HK-2 (cell line): ENCODE results near the gene ANKRD27.
"Not testable (repeated sequence)": the region's sequence is repeated elsewhere in the genome, so short reads cannot be mapped to it uniquely, and the experiment has no call there.

Source experiments
- DNase-seq: peaks from one replicate; pipeline ENCODE4 v3.0.0-alpha.2; 2018; ENCODE audit not compliant: unreplicated experiment

ANKRD27 gene

DNA sequence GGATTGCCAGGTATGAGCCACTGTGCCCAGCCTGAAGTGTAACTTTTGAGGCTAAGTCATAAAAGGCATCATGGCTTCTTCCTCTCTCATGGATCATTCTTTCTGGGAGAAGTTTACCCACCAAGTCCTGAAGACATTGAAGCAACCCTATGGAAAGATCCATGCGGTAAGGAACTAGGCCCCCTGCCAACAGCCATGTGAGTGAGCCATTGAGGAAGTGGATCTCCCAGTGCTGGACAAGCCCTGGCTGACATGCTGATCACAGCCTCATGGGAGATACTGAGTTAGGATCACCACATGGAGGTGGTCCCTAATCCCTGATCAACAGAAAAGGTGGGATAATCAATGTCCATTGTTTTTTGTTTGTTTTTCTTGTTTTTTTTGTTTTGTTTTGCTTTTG, 13.3 kb upstream of the ANKRD27 start:
- DNase-seq = no peak

DNA sequence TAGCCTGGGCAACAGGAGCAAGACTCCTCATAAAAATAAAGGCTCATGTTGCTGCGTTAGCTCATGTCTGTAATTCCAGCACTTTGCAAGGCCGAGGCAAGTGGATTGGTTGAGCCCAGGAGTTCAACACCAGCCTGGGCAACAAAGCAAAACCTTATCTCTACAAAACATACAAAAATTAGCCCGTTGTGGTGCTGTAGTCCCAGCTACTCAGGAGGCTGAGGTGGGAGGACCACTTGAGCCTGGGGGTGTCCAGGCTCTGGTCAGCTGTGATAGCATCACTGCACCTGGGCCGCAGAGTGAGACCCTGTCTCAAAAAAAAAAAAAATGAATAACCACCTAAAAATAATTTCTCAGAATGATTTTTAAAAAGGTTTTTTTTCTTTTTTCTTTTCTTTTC, 12.7 kb upstream of the ANKRD27 start:
- DNase-seq = no peak

- no peak for DNase-seq
Measured at GRCh38 chr19:32686847-32687475, 12.0 kb upstream of the ANKRD27 start.

DNA sequence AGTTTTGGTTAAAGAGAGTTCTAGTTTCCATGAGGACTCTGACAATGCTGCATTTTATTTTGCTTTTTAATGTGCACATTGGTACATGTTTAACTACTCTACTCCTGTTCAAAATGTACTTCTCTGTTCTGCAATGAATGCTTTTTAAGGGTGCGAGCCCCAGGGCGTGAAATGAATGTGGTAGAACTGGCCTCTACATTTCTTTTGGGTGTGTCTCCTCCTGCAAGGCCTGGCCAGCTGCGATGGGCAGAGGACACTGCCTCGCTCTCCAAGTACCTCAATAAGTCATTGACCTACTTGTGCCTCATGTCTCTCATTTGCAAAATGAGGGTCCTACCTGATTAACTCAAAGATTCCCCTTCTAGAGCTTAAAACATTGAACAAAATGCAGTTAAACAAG, 7.3 kb upstream of the ANKRD27 start:
- DNase-seq = no peak

DNA sequence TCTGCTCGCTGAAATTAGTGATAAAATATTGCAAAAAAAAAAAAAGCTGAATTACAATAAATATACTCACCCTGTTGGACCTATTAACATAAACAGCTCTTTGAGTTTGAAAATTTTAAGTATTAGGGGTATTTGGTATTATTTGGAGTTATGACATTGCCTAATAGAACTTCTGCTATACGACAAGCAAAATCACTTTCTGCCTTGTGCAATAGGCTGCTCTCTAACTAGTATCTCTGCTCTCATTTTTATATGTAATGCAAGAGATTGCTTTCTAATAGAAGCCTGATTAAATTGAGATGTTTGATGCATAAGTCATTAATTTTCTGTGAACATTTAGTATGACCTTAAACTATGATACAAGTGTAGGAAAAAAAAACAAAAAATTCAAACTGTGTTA, 6.0 kb upstream of the ANKRD27 start:
- no peak for DNase-seq

DNA sequence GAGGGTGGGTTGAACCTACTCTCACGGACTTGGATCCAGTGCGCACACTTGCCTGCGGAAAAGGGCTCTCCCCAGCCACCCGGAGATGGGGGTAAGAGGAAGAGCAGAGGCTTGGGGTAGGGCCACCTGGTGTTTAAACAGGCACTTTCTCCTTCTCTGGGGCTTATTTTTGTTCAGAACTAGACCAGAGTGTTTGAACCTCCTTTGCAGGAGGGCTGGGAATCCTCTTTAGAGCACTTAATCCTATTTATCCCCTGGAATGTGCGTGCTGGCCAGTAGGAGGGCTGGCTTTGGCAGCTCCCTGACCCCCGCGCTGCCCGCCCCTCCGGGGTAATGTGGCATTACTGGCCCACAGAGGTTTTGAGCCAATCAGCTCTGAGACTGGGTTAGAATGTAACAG, 2.7 kb upstream of the ANKRD27 start:
- DNase-seq = no peak

- DNase-seq = no peak
Measured at GRCh38 chr19:32676895-32677359, 1.9 kb upstream of the ANKRD27 start.

GRCh38 chr19:32676186-32676894, 1.4 kb upstream of the ANKRD27 start:
- no peak for DNase-seq

- peak; percentile 75 for DNase-seq
Measured at GRCh38 chr19:32675720-32676185, 773 bp upstream of the ANKRD27 start, which contains the start of gene RGS9BP. TSS of gene RGS9BP (plus strand) at chr19:32675848. CDS start at chr19:32676264, 416 bp downstream.

DNA sequence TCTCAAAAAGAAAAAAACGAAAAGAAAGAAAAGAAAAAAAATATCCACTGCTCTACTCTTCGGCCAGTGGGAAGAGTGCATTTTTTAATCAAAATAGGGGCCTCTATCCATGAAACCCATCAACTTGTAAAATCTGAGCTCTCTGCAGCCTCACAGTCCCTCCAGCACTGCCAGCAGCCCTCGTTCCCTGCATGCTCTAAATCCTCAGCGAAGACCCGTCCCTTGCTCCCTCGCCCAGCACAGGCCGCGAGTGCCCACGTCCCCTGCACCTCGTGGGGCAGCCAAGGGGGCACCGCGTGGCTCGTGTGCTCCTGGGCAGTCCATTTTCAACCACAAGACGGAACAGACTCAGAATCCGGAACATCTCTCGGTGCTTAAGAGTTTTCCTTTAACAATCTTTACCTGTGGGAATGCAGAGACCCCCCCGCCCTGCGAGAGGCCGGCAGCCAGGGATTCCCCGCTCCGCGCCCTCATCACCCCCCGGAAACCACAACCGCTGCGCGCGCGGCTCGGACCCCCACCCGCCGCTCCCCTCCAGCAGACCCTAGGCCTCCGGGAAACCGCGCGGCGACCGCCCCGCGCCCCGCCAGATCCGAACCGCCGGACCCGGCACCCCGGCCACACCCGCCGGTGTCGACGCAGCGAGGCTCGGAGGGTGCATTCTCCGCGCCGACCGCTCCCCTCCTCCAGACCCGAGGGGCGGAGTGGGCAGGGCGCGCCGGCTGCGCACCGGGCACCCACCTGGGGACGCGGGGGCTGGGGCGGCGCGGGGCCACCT, 638 bp downstream of the ANKRD27 start:
- DNase-seq = no peak

DNA sequence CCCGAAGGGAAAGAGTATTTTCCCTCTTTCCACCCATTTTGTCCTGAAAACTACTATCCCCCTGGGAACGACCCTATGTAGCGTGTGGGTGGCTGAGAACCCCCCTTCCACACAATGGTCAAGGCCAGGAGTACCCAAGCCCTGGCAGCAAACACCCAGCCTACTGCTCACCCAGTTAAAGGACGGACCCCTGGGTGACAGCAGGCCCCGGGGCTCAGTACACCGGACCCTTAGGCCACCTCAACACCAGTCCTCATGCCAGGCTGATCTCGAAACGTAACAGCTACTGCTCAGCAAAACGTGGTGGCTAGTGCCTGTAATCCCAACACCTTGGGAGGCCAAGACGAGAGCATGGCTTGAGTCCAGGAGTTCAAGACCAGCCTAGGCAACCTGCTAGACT, 1.4 kb downstream of the ANKRD27 start:
- no peak for DNase-seq

DNA sequence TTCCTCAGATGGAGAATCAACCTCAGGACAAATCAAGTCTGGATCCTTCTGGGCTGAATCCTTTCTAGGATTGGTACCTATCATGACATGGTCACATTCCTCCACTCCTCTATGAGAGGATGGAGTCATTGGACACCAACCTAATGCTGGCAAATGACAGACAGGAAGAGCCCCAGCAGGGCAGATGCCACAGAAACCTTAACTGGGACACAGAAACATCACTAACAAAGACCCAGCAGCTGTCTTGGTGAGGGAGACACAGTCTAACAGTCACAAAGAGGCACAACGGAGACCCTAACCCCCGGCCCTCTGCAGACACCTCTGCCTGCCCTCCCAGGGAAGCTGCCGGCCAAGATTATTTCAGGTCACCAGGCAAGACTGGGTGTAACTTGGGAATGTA, 2.1 kb downstream of the ANKRD27 start:
- DNase-seq = no peak

- no peak for DNase-seq
Measured at GRCh38 chr19:32671883-32672593, 2.9 kb downstream of the ANKRD27 start.

DNA sequence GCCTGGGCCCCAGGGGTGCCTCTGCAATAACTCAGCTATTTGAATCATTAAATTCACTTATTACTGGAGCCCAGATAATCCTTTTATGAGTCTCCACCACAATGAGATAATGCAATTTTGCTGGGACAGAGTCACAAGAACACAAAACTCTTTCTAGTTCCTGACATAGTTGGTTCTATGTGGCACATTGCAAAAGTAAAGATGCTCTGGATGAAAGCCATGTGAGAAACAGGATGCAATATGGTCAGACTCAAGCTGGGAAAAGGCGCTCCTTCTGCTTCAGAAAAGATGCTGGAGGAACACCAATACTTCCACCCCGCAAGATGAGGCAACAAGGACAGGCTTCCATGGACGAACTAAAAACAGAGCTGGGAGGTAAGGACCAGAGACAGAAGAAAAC, 5.7 kb downstream of the ANKRD27 start:
- DNase-seq = no peak

DNA sequence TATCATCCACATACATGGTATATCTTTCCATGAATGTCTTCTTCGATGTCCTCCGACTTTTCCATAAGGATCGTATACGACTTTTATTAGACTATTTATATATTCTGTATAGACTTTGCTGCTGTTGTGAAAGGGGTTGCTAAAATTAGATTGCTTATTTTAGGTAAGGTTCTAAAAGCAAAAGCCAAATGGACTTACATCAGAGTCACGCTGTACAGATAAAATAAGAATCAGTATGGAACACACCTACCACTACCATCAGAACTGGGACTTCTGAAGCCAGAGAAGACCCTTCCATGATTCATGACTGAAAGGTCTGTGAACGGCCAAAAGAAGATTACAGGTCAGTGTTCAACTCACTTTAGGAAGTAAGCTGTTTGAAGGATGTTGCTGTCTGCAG, 8.9 kb downstream of the ANKRD27 start:
- DNase-seq = no peak

GRCh38 chr19:32662186-32662585, 12.8 kb downstream of the ANKRD27 start:
- DNase-seq = no peak

DNA sequence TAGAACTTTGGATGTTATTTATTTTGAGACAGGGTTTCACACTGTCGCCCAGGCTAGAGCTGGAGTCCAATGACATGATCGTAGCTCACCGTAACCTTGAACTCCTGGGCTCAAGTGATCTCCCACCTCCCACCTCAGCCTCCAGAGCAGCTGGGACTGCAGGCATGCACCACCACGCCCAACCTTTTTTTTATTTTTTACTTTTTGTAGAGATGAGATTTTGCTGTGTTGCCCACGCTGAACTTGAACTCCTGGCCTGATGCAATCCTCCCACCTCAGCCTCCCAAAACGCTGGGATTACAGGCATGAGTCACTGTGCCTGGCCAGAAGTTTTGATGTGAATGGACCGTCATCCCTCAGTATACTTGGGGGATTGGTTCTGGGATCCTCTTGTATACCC, 13.7 kb downstream of the ANKRD27 start:
- DNase-seq = no peak

- no peak for DNase-seq
Measured at GRCh38 chr19:32658527-32658926, 16.5 kb downstream of the ANKRD27 start.

- no peak for DNase-seq
Measured at GRCh38 chr19:32658075-32658474, 16.9 kb downstream of the ANKRD27 start.

- not testable (repeated sequence) for DNase-seq
Measured at GRCh38 chr19:32656379-32656778, 18.6 kb downstream of the ANKRD27 start.

- DNase-seq = no peak
Measured at GRCh38 chr19:32653599-32653915, 21.4 kb downstream of the ANKRD27 start.
